DOHH2 (cell line): ENCODE data around the gene OR5L1.

Experiments used
- H3F3A ChIP-seq: fragments of 200-600 bp; sonication (generic), shearing (Covaris generic); 2 replicates; pipeline ENCODE4 v1.6.0; 2016; ENCODE audit warnings: antibody characterized with exemption, mild to moderate bottlenecking; ENCODE audit not compliant: control insufficient read depth, insufficient read depth
- H3K27ac ChIP-seq: fragments of 200-600 bp; sonication (generic); 2 replicates; pipeline ENCODE4 v1.5.1; 2014; ENCODE audit warnings: low read depth, mild to moderate bottlenecking, low read length, moderate library complexity
- H3K27me3 ChIP-seq: fragments of 200-600 bp; sonication (generic); 2 replicates; pipeline ENCODE4 v1.6.1; 2014; ENCODE audit warnings: mild to moderate bottlenecking, low read length, mixed read lengths; ENCODE audit not compliant: control insufficient read depth
- H3K36me3 ChIP-seq: fragments of 200-600 bp; sonication (generic); 2 replicates; pipeline ENCODE4 v1.6.1; 2014; ENCODE audit warnings: mild to moderate bottlenecking, low read length, moderate library complexity, mixed read lengths; ENCODE audit not compliant: control insufficient read depth
- H3K4me1 ChIP-seq: fragments of 200-600 bp; sonication (generic); 2 replicates; pipeline ENCODE4 v1.6.1; 2014; ENCODE audit warnings: mild to moderate bottlenecking, low read length, mixed read lengths; ENCODE audit not compliant: control insufficient read depth
- H3K4me2 ChIP-seq: fragments of 200-600 bp; sonication (generic); 2 replicates; pipeline ENCODE4 v1.6.0; 2014; ENCODE audit warnings: mild to moderate bottlenecking, low read length, moderate library complexity
- H3K4me3 ChIP-seq: fragments of 200-600 bp; sonication (generic); 2 replicates; pipeline ENCODE4 v1.5.1; 2014; ENCODE audit warnings: mild to moderate bottlenecking, low read length, mixed read lengths
- H3K79me2 ChIP-seq: fragments of 200-600 bp; sonication (generic); 2 replicates; pipeline ENCODE4 v1.6.1; 2014; ENCODE audit warnings: mild to moderate bottlenecking, low read length, mixed read lengths; ENCODE audit not compliant: control insufficient read depth
- H3K9me2 ChIP-seq: fragments of 200-600 bp; sonication (generic); replicated peaks from 2 replicates; pipeline ENCODE4 v1.6.1; 2014; ENCODE audit warnings: mild to moderate bottlenecking, low read length, mixed read lengths; ENCODE audit not compliant: control insufficient read depth
- H3K9me3 ChIP-seq: fragments of 200-600 bp; sonication (generic); 2 replicates; pipeline ENCODE4 v1.6.1; 2014; ENCODE audit warnings: antibody characterized with exemption, low read length, mixed read lengths; ENCODE audit not compliant: control insufficient read depth, insufficient read depth
- H4K20me1 ChIP-seq: fragments of 200-600 bp; sonication (generic); 2 replicates; pipeline ENCODE4 v1.6.0; 2014; ENCODE audit warnings: low read depth, mild to moderate bottlenecking, antibody characterized with exemption, low read length, moderate library complexity; ENCODE audit not compliant: control insufficient read depth, insufficient read depth
- EZH2phosphoT487 ChIP-seq: fragments of 200-600 bp; sonication (generic); IDR thresholded peaks from 2 replicates; pipeline ENCODE4 v1.6.1; 2017; ENCODE audit warnings: borderline replicate concordance, mild to moderate bottlenecking, antibody characterized with exemption, low read length, moderate library complexity, mixed read lengths
- TF ChIP-seq, protein P1 (sequence below): fragments of 200-600 bp; sonication (generic); IDR thresholded peaks from one replicate; pipeline ENCODE4 v1.5.1; 2014; ENCODE audit warnings: antibody characterized with exemption, mild to moderate bottlenecking, low read depth, low read length; ENCODE audit not compliant: poor library complexity, severe bottlenecking

The OR5L1 gene

DNA sequence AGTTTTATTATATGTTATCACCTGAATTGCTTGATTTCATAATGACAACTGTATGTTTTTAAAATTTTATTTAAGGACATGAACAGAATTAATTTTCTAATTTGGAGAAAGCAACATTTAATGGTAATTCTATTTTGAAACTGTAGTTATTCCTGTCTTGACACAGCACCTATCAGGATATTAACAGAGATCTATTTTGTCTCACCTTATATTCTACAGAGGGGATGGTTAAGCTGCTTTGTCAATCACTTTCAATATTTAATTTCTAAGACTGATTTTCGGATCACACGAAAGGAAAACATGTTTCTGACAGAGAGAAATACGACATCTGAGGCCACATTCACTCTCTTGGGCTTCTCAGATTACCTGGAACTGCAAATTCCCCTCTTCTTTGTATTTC is 27.3 kb downstream of the OR5L1 start, which contains the start of gene OR5D16:
Gene OR5D16, plus strand, starts transcription at position 301 of the 400 bp plus-strand sequence. Its CDS starts 0 bp downstream, at position 301.
- no peaks in the 10 kb centered on the region for H3F3A ChIP-seq

DNA sequence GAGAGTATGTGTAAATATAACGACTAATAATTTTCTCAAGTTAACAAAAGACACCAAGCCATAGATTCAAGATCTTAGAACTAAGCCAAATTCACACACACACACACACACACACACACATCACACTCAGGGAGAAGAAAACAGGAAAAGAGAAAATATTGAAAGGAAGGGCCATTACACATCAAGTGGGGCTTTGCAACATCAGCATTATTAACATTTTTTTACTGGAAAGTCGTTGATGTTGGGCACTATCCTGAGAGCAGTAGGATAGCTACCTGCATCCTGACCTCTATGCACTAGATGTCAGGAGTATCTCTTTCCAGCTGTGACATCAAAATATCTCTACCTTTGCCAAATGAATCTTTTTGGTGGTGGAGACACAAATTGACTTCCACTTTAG is 36.3 kb downstream of the OR5L1 start:
- H3K79me2 ChIP-seq = no peaks in the 10 kb centered on the region
- H3K4me1 ChIP-seq = no peaks in the 10 kb centered on the region

More for the DNA sequence above, 27.3 kb downstream of the OR5L1 start, which contains the start of gene OR5D16:
- H3K9me2 ChIP-seq = no peaks in the 10 kb centered on the region
- no peak for TF ChIP-seq EZH2phosphoT487
- TF ChIP-seq, protein P1, sequence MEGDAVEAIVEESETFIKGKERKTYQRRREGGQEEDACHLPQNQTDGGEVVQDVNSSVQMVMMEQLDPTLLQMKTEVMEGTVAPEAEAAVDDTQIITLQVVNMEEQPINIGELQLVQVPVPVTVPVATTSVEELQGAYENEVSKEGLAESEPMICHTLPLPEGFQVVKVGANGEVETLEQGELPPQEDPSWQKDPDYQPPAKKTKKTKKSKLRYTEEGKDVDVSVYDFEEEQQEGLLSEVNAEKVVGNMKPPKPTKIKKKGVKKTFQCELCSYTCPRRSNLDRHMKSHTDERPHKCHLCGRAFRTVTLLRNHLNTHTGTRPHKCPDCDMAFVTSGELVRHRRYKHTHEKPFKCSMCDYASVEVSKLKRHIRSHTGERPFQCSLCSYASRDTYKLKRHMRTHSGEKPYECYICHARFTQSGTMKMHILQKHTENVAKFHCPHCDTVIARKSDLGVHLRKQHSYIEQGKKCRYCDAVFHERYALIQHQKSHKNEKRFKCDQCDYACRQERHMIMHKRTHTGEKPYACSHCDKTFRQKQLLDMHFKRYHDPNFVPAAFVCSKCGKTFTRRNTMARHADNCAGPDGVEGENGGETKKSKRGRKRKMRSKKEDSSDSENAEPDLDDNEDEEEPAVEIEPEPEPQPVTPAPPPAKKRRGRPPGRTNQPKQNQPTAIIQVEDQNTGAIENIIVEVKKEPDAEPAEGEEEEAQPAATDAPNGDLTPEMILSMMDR = no peak
- no peaks in the 10 kb centered on the region for H3K4me1 ChIP-seq
- H3K36me3 ChIP-seq = no peaks in the 10 kb centered on the region
- H3K4me3 ChIP-seq = no peak within 1 kb of the TSS
- no peak within 1 kb of the TSS for H3K27ac ChIP-seq
- H3K79me2 ChIP-seq = no peaks in the 10 kb centered on the region
- H4K20me1 ChIP-seq = no peaks in the 10 kb centered on the region
- H3K27me3 ChIP-seq = no peaks in the 10 kb centered on the region
- peaks cover 7% of the 10 kb centered on the region; the same call in 1 of the 2 replicates for H3K9me3 ChIP-seq
- H3K4me2 ChIP-seq = no peak within 1 kb of the TSS

DNA sequence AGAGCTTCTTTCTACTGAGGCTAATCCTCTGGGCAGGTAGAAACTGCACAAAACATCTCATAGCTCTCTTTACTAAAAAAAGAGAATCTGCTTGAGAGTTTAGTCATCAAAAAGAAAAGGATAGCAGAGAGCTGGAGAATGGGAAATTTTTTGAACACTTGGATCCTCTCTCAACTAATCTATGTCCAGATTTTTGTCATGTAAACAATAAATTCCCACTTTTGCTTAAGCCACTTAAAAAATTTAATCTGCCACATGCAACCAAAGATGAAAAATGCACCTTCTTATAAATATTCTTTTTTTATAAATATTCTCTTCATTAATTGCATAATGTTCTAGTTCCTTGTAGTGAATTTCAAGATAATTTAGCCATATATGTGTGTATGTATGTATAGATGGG is 37.9 kb downstream of the OR5L1 start:
- Histone ChIP-seq H3K9me2 (no peaks in the 10 kb centered on the region), H3K36me3 (no peaks in the 10 kb centered on the region), H3K4me1 (no peaks in the 10 kb centered on the region), H3K9me3 (no peaks in the 10 kb centered on the region), H3K79me2 (no peaks in the 10 kb centered on the region), H3F3A (no peaks in the 10 kb centered on the region), H3K4me3 (no peak overlapping the region), H3K27me3 (no peaks in the 10 kb centered on the region), H3K27ac (no peak overlapping the region), H4K20me1 (no peaks in the 10 kb centered on the region), H3K4me2 (no peak overlapping the region)
- no peak for TF ChIP-seq EZH2phosphoT487
- TF ChIP-seq, protein P1 = no peak

More for the DNA sequence above, 36.3 kb downstream of the OR5L1 start:
- Histone ChIP-seq H3K36me3 (no peaks in the 10 kb centered on the region), H3K9me2 (no peaks in the 10 kb centered on the region), H3K4me3 (no peak overlapping the region), H4K20me1 (no peaks in the 10 kb centered on the region), H3F3A (no peaks in the 10 kb centered on the region), H3K27me3 (no peaks in the 10 kb centered on the region), H3K27ac (no peak overlapping the region), H3K9me3 (no peaks in the 10 kb centered on the region), H3K4me2 (no peak overlapping the region)
- TF ChIP-seq, protein P1 = no peak
- TF ChIP-seq EZH2phosphoT487 = no peak

DNA sequence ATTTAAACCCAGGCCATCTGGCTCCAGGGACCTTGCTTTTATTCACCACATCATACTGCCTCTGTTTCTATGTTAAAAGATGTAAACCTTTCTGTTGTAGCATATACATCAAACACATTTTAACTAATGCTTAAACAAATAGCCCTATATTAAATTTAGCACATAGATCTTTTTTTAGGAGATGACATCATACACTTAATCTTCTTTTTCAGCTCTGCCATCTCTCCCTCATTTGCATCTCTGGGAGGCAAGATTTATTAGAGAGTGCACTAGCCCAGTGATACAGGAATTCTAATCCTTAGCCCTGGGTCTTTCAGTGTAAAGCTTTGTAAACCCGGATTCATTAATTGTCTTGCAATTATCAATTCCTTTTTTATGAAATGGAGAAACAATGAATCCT is 41.0 kb downstream of the OR5L1 start:
- Histone ChIP-seq H4K20me1 (no peaks in the 10 kb centered on the region), H3K4me1 (no peaks in the 10 kb centered on the region), H3K27me3 (no peaks in the 10 kb centered on the region), H3K4me2 (no peak overlapping the region), H3K9me2 (no peaks in the 10 kb centered on the region), H3K9me3 (no peaks in the 10 kb centered on the region), H3K36me3 (no peaks in the 10 kb centered on the region), H3K79me2 (no peaks in the 10 kb centered on the region), H3F3A (no peaks in the 10 kb centered on the region), H3K27ac (no peak overlapping the region), H3K4me3 (no peak overlapping the region)
- TF ChIP-seq EZH2phosphoT487 = no peak
- TF ChIP-seq, protein P1 = no peak
